HG03457 (cell line): ENCODE data around the gene SMIM41.
"Not testable (repeated sequence)": the region's sequence is repeated elsewhere in the genome, so short reads cannot be mapped to it uniquely, and the experiment has no call there.

ENCODE experiments used
- ATAC-seq: cut with Tn5 transposase; IDR thresholded peaks from one replicate; pipeline ENCODE4 v1.9.1; 2021; ENCODE audit warnings: moderate number of reproducible peaks; ENCODE audit not compliant: unreplicated experiment

The SMIM41 gene

GRCh38 chr12:52083638-52083996 is 4.1 kb downstream of the SMIM41 start:
- no peak for ATAC-seq

DNA sequence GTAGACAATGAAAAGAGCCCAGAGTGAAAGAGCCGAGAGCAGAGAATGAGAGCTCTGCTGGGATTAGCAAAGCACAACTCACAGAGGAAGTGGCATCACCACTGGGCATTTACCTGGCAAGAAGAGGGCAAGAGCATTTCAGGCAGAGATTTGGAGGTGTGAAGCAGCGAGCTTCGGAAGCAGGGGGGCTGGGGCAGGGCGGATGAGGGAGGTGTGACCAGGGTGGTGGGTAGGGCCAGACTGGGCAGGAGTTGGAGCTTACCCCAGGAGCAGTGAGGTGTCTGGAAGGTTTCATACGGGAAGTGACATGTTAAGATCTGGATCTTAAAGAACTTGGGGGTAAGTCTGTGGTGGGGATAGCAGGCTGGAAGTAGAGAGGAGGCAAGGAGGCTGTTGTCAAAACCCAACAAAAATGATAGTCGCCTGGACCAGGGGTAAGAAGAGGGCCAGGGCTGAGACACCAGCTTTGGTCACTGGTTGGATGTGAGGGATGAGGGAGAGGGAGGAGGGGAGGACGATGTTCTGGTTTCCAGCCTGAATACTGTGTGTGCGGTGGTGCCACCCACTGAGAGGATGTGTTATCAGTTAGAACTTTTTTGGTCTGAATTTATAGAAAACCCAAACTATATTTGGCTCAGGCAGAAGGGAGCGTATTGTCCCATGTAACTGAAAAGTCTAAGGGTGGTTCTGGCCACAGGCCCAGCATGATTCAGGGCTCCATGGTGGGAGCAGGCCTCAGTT is 5.2 kb downstream of the SMIM41 start:
- ATAC-seq: no peak

GRCh38 chr12:52085682-52086180 is 6.2 kb downstream of the SMIM41 start:
- ATAC-seq: no peak

DNA sequence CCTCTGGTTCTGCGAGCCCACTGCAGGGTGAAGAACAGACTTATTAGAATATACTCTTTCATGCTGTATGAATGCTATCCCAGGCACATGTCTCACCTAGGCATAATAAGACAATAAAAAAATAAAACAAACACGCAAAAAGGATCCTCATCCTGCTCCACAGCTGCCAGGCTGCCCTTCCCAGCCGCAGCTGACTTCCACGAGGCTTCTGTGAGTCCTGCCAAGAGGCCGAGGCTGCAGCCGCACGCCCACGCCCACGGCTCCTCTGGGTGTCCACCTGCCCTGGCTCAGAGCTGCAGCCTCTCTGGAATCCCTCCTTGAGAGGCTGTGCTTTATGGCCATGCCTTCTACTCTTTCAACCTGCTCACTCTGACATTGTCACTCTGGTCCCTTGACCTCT is 6.9 kb downstream of the SMIM41 start:
- ATAC-seq: no peak

DNA sequence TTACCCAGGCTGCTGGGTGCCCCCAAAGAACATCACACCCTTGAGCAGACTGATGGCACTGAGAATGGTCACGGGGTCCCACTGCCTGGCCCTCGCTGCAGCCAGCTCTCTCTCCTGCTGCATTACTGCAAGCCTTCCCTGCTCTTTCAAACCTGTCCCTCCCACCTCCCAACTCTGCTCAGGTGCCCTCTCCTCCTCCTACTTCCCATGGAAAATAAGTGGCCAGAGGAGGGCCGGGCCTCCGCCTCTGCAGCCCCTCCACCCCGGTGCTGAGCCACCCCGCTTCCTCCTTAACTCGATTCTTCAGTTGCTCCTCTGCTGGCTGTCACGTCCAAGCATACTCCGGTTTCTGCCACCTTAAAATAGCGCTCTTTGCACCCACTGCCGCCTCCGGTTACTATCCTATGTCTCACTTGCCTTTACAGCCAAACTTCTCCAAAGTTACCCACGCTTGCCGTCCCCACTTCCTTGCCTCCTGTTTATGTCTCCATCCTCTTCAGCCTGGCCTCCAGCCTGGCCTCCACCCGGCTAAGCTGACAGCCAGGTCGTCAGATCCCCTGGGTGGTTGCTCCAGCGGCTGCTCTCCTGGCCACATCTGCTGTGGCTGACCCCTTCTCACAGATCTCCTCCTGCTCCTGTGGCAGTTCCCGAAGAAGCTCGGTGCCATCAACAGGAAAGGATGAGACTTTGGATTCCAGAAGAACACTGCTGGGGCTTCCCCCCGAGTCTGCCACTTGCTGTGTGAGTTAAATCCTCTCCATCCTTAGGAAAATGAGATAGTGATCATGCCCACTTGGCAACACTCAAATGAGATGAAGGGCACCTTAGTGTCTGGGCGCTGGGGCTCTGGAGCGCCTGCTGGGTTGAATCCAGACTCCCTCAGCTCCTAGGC is 7.7 kb downstream of the SMIM41 start:
- no peak for ATAC-seq

- ATAC-seq: no peak
These were observed 8.7 kb downstream of the SMIM41 start for GRCh38 chr12:52087961-52088820.

GRCh38 chr12:52089491-52089890 is 10.0 kb downstream of the SMIM41 start:
- no peak for ATAC-seq

DNA sequence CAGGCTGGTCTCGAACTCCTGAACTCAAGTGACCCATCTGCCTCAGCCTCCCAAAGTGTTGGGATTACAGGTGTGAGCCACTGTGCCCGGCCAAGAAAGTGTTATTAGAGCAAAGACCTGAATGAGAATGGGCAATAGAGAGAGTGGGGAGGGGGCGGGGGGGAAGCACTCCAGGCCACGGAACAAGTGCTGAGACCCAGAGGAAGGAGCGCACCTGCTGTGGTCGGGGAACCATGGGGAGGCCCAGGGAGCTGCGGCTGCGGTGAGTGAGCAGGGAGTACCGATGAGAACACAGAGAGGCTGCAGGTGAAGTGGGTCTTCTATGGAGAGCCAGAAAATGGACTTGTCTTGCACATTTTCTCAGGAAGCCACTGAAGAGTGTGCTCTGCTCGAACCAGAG is 10.8 kb downstream of the SMIM41 start:
- no peak for ATAC-seq

DNA sequence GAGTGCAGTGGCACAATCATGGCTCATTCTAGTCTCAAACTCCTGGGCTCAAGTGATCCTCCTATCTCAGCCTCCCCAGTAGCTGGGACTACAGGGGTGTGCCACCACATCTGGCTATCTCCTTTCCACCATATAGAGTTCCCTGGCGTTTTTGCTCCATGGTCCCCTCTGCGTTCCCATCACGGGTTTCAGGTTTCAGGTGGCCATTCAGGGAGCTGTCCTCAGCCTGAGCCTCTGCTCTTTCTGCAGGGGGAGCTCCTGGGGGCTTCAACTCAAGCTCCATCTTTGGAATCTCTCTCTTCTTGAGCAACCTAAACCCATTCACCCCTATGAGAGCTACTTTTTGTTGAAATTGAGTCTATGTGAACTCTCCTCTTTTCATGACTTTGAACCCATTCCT is 11.6 kb downstream of the SMIM41 start:
- ATAC-seq: no peak

DNA sequence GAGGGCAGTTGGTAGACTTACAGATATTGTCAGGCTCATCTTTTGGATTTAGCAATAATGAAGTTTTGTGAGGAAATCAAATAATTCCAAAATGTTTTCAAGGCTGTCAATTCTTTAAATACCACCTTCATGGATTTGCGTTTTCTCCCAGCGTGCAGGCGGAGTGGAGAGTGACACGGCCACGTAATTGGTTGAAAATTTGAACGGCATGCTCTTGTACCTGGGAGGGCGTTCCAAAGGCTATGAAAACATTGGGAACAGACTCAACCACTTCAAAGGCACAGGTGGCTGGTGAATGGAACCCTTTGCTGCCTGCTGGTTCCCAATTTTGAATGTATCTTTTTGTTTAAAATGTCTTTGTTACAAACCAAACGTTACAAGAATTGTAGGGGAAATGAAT is 12.4 kb downstream of the SMIM41 start:
- ATAC-seq: no peak

DNA sequence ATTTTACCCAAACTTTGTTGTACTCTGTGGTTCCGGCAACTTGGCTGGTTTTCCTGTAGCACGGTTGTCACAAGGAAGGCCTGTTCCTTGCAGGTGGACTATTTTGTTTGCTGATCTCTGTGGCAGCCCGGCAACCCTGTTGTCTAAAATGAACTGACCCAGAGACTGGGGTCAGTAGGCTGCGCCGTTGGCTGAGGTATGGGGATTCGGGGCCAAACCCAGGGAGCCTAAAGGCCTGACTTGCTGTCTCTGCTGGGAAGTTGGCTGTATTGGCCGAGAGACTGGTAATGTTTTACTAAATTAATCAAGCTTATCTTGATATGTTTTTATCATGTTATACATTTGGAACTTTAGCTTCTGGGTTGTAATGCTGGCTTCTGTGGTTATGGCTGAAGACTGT is 13.8 kb downstream of the SMIM41 start:
- no peak for ATAC-seq

- ATAC-seq: no peak
These were observed 17.0 kb downstream of the SMIM41 start for GRCh38 chr12:52096332-52097044.

DNA sequence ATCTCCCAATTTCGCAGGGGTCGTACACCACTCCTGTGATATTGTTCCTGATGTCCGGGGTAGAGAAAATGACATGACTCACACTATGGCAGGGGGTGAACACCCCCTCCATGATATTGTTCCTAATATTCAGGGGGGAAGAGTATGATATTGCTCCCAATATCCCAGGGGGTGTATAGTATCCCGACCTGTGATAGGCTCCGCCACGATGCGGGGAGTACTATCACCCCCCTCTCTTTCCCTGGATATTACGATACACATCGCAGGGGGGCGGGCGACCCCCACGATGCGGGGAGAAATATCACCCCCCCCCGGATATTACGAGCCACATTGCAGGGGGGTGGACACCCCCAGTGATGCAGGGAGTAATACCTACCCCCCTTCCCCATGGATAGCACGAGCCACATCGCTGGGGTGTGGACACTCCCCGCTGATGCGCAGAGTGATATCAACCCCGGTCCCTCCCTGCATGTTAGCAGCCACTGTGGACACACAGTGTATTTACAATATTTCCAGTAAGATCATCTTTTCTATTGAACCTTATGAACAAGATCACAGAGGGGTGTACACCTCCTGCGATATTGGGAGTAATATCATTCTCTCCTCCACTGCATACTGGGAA is 17.7 kb downstream of the SMIM41 start:
- no peak for ATAC-seq

DNA sequence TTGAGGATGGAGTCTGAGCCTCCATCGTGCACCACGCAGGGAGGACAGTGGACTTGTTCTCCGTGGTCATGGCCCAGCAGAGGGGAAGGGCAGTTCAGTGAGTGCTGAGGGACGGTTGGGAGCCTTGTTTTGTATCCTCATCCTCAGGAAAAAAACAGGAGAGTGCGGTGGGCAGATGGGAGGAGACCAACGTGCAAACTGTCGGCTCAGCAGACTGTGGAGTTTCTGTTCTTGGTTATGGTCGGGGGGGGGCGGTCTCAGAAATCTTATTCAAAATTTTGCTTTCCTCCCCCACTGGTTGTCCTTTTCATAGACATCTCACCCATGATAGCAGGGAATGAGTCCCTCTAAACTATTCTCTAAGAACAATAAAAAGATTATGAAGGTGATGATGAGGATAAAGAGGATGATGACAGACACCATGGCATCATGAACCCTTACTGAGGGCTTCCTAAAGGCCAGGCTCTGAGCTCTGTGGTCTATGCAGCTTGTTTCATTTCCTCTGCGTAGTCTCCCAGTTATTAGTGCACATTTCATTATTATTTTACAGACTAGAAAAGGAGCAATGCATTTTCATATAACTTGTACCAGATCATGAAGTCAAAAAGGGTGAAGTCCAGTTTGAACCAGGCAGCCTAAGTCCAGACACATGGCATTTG is 25.1 kb downstream of the SMIM41 start:
- not testable (repeated sequence) for ATAC-seq

GRCh38 chr12:52116222-52117125 is 37.0 kb downstream of the SMIM41 start:
- not testable (repeated sequence) for ATAC-seq

DNA sequence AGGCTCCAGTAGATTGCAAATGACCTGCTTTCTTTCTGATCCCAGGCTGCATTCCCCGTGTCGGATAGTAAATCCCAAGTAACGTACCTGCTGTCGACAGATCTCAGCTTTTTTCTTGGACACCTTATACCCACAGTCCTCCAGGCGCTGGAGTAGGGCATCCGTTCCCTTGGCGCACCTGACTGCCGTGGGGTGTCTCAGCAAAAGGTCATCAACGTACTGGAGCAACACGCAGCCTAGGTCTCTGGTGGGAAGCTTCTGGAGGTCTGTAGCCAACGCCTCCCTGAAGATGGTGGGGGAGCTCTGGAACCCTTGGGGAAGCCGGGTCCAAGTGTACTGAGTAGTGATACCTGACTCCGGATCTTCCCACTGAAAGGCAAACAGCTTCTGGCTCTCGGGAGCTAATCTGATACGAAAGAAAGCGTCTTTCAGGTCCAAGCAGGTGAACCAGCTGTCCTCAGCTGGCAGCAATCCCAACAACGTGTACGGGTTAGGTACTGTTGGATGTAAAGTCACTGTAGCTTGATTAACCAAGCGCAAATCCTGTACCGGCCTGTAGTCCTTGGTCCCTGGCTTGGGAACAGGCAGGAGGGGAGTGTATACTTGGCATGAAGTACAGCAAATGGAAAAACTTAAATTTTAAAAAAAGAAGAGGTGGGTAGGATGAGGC is 38.4 kb downstream of the SMIM41 start:
- not testable (repeated sequence) for ATAC-seq

- no peak for ATAC-seq
These were observed 40.1 kb downstream of the SMIM41 start for GRCh38 chr12:52119398-52120254.
